GM18951 (cell line): ENCODE measurements around the gene EPC1.

ENCODE experiments used
- POLR2A ChIP-seq: IDR thresholded peaks from 4 replicates; pipeline ENCODE4 v1.6.1; 2011; ENCODE audit warnings: mild to moderate bottlenecking; ENCODE audit not compliant: insufficient read length, insufficient read depth; ENCODE audit errors: extremely low read depth
- in situ Hi-C: fragments of 300-500 bp; cut with MboI; formaldehyde crosslinking; loops from one replicate; pipeline ENCODE4 v1.12.0; 2022; ENCODE audit warnings: low sequenced_read_pairs, mixed read lengths, inconsistent platforms; ENCODE audit not compliant: unreplicated experiment

The EPC1 gene

DNA sequence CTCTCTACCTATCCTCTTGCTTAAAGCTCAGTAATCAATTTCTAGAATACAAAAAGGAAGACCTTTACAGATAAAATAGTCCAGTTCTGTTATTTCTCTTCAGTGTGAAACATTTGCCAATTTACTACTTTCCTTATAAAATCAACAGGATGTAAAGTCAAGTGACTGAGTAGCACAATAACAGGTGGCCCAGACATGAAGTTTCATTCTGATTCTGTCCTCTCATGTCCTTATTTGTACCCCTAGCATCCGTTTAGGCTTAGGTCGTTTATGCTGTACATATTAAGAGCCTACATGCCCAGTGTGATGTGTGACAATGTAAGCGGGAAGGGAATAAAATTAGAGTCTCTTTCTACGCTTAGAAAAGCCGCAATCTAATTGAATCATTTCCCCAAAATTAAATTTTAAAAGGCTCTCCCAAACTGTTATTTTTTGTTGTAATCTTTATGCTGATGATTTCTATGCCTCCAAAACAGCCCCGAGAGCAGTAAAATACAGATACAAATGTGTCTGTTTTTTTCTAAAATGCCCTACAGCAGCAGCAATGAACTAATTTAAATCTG is 29.1 kb downstream of the EPC1 start:
- TF ChIP-seq POLR2A = no peak
- in situ Hi-C loops = no loop called here

DNA sequence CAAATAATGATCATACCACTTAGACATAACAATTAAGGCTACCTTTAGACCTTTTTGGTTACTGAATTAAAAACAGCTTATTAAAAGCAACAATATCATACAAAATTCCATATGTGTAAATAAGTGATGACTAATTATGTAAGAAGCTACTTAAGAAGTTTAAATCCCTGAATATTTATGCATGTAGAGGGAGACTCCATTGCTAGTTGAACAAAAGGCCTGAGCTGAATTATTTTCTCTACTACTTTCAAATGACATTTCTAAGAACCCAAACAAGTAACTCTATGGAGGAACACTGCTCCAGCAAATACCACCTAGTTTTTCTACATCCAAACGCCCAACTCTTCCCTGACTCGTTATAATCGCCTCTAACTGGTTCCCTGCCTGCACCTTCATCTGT is 31.5 kb downstream of the EPC1 start:
- in situ Hi-C loops = no loop called here
- TF ChIP-seq POLR2A = no peak

DNA sequence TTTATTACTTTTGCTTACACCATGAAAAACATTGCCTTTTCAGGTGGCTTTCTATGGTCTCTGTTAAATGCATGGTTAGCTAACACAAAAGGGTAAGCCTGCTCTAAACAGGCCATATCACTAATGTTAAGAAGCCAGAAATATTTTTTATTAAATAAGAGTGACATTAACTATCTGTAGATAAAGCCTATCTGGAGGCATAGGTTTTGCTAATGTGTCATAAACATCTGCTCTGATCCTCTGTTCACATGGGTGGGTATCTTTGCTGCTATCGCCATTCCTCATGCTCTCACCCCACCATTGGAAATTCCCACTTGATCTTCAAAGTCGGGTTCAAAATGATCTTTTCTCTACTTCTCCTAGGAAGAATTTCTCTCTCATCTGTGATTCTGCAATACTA is 32.4 kb downstream of the EPC1 start:
- TF ChIP-seq POLR2A = no peak

DNA sequence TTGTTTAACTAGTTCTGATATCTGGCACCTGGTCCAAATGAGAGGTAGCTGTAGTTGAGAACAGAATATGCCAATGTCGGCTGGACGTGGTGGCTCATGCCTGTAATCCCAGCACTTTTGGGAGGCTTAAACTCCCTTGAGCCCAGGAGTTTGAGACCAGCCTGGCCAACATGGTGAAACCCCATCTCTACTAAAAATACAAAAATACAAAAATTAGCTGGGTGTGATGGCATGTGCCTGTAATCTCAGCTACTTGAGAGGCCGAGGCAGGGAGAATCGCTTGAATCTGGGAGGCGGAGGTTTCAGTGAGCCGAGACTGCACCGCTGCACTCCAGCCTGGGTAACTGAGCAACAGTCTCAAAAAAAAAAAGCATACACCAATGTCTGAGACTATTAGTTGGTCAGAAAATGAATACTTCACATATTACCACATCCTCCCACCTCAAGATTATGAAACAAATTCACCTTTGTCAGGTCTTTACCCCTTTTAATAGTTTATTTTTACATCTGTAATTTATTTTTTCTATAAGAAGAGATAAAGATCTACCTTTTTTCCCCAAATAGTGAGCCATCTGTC is 38.8 kb downstream of the EPC1 start:
- in situ Hi-C loops = no loop called here

More for the DNA sequence above, 32.4 kb downstream of the EPC1 start:
- in situ Hi-C loops = no loop called here

DNA sequence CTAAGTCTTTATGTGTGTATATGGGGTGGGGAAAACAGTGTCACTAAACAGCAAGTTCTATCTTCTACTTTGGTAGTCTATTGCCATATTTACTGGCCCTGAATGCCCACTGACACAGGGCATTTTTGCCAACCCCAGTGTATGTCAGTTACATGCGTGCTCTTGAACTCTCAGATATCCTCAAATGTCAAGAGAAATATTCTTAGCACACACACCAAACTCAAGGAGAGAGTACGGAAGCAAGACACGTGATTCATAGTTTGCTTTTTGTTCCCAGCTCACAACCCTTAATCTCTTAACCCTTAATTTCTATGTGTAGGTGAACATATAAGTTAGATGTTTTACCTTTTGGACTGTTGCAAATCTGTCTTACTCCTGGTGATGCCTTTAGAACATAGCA is 39.3 kb downstream of the EPC1 start:
- in situ Hi-C loops = no loop called here
- no peak for TF ChIP-seq POLR2A

More for the DNA sequence above, 38.8 kb downstream of the EPC1 start:
- TF ChIP-seq POLR2A = no peak

DNA sequence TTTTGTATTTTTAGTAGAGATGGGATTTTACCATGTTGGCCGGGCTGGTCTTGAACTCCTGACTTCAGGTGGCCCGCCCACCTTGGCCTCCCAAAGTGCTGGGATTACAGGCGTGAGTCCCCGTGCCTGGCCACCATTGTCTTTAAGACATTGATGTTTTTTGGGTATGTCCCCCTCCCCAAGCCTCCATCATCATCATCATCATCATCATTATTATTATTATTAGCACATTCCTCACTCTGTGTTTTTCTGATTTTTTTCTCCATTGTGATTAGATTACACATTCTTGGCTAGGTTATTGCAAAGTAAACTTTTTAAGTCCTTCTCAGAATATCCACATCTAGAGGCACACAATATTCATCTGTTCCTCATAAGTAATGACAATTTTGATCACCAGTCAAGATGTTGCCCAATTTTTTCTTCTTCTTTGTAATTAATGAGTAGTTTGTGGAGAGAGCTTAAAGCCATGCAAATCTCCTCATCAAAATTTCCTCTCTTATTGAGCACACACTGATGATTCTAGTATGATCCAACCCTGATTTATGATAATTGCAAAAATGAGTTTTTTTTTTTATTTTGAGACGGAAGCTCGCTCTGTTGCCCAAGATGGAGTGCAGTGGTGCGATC is 47.5 kb downstream of the EPC1 start:
- no peak for TF ChIP-seq POLR2A
- in situ Hi-C loops = no loop called here

DNA sequence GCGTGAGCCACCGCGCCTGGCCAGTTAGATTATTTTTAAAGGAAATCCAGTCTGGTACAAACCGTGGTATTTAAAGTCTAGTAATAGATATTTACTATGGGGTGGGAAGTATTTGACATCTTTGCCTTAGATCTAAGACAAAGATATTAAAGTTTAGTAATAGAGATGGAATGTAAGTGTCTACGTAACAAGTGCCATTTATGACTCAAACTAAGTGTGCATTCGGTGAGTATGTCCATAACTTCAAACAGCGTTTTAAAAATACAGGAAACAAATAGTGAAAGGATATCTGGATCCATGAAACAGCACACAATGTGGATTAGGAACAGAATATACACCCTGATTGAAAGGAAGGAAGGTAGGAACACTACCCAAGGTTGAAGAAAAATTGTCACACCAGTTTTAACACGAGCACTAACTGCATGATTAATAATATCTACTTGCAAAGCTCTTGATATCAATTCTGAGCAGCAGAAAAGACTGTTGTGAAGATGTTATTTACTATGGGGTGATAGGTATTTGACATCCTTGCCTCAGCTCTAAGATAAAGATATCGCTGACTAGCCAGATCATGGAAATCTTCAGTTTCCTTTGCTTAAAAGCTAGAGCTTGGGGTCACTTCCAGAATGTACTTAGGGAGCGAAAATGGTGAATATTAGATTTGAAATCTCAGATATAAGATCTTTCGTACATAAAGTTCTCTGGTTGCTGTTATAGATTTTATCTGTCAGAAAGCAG is 48.7 kb downstream of the EPC1 start:
- in situ Hi-C loops = no loop called here
- no peak for TF ChIP-seq POLR2A

DNA sequence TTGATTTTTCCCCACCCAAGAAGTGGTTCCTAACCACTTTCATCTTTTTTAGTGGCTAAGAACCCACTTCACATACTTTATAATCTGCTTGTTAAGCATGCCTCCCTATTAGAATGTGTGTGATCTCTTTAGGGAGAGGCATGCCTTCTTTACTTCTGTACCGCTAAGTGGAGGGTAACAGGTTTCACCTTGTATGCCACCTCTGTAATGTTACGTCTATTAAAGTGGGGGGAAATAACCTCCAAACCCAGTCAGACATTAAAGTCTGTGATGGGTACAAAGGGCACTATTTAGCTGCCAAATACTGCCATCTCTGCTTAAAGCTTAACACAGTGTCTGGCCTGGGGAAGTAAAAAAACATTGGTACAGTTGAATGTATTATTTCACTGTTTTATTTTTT is 51.9 kb downstream of the EPC1 start:
- in situ Hi-C loops = no loop called here
- no peak for TF ChIP-seq POLR2A

DNA sequence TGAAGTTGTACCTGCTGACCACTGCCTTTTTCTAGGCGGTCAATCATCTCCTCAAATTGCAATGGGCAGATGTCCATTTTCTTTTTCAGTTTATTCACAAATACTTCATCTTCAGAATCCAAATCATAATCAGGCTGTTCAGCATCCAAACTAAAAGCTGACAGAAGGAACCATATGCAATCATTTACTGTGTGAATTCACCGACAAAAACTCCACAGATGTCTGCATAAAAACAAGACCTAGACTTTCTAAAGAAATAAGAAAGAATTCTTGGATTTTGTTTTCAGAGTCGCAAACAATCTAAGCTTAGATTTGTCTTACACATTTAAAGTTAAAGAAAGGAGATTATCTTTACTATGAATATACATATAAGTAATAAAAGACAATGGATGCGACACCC is 53.4 kb downstream of the EPC1 start:
- in situ Hi-C loops = no loop called here

DNA sequence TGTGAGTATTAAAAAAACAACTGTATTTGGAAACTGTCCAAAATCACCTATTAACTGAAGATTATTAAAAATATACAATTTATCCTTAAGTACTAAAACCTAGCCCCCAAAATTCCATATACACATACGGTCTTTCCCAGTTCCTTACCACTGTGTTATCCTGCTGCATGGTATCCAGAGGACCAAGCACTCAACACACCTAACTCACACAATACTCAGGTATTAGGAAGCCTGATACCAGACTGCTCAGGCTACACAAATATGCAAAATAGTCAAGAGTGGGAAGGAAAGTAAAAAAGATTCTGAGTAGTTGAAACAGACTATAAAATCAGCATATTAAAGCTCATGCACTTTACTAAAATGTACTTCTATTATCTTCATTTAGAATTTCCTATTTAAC is 67.2 kb downstream of the EPC1 start:
- no peak for TF ChIP-seq POLR2A
- in situ Hi-C loops = no loop called here

More for the DNA sequence above, 53.4 kb downstream of the EPC1 start:
- no peak for TF ChIP-seq POLR2A

DNA sequence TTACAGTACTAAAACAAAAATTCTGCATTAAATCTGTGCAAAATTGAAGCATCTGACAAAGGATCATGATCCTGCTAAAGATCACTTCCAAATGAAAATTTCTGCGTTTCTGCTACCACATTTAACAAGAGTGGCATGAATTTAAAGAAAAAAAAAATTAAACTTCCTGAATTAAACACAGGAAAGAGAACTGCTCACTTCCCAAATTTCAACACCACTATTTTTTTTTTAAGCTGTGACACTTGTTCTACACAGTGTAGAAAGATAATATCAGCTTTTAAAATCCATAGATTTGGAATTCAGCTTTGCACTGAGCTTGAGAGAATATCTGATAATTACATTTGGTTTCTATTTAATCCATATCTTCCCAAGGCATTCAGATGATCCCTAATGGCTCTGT is 73.6 kb downstream of the EPC1 start:
- in situ Hi-C loops = no loop called here
- TF ChIP-seq POLR2A = no peak

DNA sequence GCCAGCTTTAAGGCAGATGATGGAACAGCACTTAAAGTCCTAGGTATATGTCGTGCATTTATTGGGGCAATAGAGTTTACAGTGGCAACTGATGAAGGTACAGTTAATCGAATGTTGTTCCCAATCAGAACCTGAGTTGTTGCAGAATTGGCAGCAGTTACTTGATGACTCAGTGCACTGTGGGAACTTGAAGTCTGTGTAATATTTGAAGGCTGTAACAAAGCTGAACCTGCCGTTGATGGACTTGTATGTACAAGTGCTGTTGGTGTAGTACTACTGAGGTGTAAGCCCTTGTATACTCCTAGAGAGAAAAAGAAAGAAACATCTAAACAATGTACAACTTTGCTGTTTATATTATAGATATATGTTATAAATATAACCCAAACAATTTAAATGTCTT is 75.3 kb downstream of the EPC1 start:
- in situ Hi-C loops = no loop called here
- TF ChIP-seq POLR2A = no peak

DNA sequence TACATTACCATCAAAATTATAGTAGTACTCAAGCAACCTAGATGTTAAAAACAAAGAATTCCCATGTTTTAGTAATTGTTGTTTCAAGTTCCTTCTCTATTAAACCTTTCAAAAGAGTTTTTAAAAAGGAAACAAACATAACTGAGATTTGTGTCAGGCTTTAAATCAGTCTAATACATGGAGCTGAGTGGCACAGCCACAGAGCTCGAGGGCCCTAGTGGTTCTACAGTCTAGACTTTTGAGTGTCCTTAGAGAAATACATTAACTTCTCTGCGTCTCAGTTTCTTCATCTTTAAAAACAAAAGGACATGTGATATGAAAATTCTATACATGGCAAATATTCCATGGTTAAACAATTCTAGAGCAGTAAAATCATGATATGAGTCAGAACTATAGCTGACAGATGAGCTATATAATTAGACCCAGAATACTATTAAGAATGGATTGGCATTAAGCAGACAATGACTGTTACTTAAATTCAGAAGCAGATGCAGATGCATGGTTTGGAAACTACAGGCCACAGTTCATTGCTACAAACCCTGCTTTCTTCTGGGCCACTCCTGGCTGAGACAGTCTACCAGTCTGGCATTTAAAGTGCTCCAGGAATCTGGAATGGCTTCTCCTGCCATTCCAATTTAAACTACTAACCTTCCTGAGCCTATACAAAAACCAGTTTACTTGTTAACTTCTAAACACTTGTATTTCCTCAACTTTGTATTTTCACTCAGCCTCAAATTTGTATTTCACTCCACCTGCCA is 77.4 kb downstream of the EPC1 start:
- TF ChIP-seq POLR2A = no peak
- in situ Hi-C loops = no loop called here
